ENCODE measurements around the gene LRCH4. TPM values are rescaled to one million over a fixed set of nuclear protein-coding genes. Genes with fewer than 3 reads are reported as not detected.

Gene LRCH4, protein sequence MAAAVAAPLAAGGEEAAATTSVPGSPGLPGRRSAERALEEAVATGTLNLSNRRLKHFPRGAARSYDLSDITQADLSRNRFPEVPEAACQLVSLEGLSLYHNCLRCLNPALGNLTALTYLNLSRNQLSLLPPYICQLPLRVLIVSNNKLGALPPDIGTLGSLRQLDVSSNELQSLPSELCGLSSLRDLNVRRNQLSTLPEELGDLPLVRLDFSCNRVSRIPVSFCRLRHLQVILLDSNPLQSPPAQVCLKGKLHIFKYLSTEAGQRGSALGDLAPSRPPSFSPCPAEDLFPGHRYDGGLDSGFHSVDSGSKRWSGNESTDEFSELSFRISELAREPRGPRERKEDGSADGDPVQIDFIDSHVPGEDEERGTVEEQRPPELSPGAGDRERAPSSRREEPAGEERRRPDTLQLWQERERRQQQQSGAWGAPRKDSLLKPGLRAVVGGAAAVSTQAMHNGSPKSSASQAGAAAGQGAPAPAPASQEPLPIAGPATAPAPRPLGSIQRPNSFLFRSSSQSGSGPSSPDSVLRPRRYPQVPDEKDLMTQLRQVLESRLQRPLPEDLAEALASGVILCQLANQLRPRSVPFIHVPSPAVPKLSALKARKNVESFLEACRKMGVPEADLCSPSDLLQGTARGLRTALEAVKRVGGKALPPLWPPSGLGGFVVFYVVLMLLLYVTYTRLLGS
- 25.3 TPM for polyA plus RNA-seq (ENCODE audit: insufficient read length)

- DNase-seq (ENCODE audit: low read depth), result no peak
Observed at GRCh38 chr7:100585511-100586265, at the start of gene LRCH4. Gene LRCH4 (minus strand): TSS chr7:100586129. CDS start chr7:100586100, 29 bp downstream.

- no peak for DNase-seq (ENCODE audit: low read depth)
Observed at GRCh38 chr7:100632951-100633717, 47.2 kb upstream of the LRCH4 start.

- DNase-seq (ENCODE audit: low read depth), result no peak
Observed at GRCh38 chr7:100630066-100630465, 44.1 kb upstream of the LRCH4 start.

GRCh38 chr7:100629117-100629716 lies 43.3 kb upstream of the LRCH4 start:
- no peak for DNase-seq (ENCODE audit: low read depth)

GRCh38 chr7:100627238-100627549 lies 41.3 kb upstream of the LRCH4 start:
- DNase-seq (ENCODE audit: low read depth), result no peak

- DNase-seq (ENCODE audit: low read depth), result no peak
Observed at GRCh38 chr7:100626530-100627237, 40.8 kb upstream of the LRCH4 start.

- no peak for DNase-seq (ENCODE audit: low read depth)
Observed at GRCh38 chr7:100626055-100626454, 40.1 kb upstream of the LRCH4 start.

- no peak for DNase-seq (ENCODE audit: low read depth)
Observed at GRCh38 chr7:100623951-100624824, 38.3 kb upstream of the LRCH4 start.

- DNase-seq (ENCODE audit: low read depth), result no peak
Observed at GRCh38 chr7:100621554-100621953, 35.6 kb upstream of the LRCH4 start.

GRCh38 chr7:100620804-100621203 lies 34.9 kb upstream of the LRCH4 start:
- DNase-seq (ENCODE audit: low read depth), result no peak

- DNase-seq (ENCODE audit: low read depth), result no peak
Observed at GRCh38 chr7:100620239-100620638, 34.3 kb upstream of the LRCH4 start.

- DNase-seq (ENCODE audit: low read depth), result no peak
Observed at GRCh38 chr7:100614308-100614861, 28.5 kb upstream of the LRCH4 start.

GRCh38 chr7:100613412-100614175 lies 27.7 kb upstream of the LRCH4 start:
- no peak for DNase-seq (ENCODE audit: low read depth)

- no peak for DNase-seq (ENCODE audit: low read depth)
Observed at GRCh38 chr7:100612730-100613390, 26.9 kb upstream of the LRCH4 start.

- DNase-seq (ENCODE audit: low read depth), result peak; percentile 100
Observed at GRCh38 chr7:100611983-100612729, 26.2 kb upstream of the LRCH4 start, which contains the start of gene MOSPD3. Gene MOSPD3 (plus strand): TSS chr7:100612540. CDS start chr7:100612792, 252 bp downstream.

- no peak for DNase-seq (ENCODE audit: low read depth)
Observed at GRCh38 chr7:100609958-100610357, 24.0 kb upstream of the LRCH4 start.

DNA sequence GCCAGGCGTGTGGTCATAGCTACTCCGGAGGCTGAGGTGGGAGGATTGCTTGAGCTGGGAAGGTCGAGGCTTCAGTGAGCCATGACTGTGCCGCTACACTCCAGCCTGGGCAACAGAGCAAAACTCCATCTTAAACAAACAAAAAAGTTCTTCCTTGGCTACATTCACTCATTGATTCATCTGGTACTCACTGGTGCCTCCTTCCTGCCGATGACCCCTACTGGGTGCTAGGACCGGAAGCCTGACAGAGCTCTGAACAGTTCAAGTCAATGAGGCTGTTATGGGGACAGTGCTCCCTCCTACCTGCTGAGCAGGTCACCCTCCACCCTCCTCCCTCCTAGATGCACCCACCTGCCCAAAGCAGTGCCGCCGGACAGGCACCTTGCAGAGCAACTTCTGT lies 21.2 kb upstream of the LRCH4 start:
- DNase-seq (ENCODE audit: low read depth), result no peak

Data from forelimb muscle (tissue), 1 donor.